Measurements from ENCODE around the gene IL18R1. TPM values are rescaled to one million over a fixed set of nuclear protein-coding genes. Genes with fewer than 3 reads are reported as not detected.
"Not testable (repeated sequence)": the region's sequence is repeated elsewhere in the genome, so short reads cannot be mapped to it uniquely, and the experiment has no call there.

IL18R1 gene
- polyA plus RNA-seq (2013, experiment 1 of 2; ENCODE audit: insufficient read length) = 1.5 TPM
- polyA plus RNA-seq (2013, experiment 2 of 2; ENCODE audit: insufficient read length) = 1.4 TPM

- DNase-seq = peak; percentile 76
These were observed at the start of gene IL18R1 for GRCh38 chr2:102355526-102356380. TSS of gene IL18R1 (plus strand) at chr2:102355796. CDS start at chr2:102362661, 6,865 bp downstream.

- no peak for DNase-seq
These were observed 49.5 kb upstream of the IL18R1 start for GRCh38 chr2:102306125-102306524.

- no peak for DNase-seq
These were observed 44.5 kb upstream of the IL18R1 start, which contains the start of gene IL1RL1 for GRCh38 chr2:102310964-102311640. TSS of gene IL1RL1 (plus strand) at chr2:102311563. CDS start at chr2:102338265, 26,702 bp downstream.

- DNase-seq = peak; percentile 85
These were observed 42.6 kb upstream of the IL18R1 start for GRCh38 chr2:102313025-102313424.

GRCh38 chr2:102313471-102313870, 42.1 kb upstream of the IL18R1 start:
- no peak for DNase-seq

- peak; percentile 87 for DNase-seq
These were observed 41.6 kb upstream of the IL18R1 start for GRCh38 chr2:102313950-102314349.

GRCh38 chr2:102315921-102316320, 39.7 kb upstream of the IL18R1 start:
- no peak for DNase-seq

- no peak for DNase-seq
These were observed 37.9 kb upstream of the IL18R1 start for GRCh38 chr2:102317715-102318114.

GRCh38 chr2:102318437-102318836, 37.2 kb upstream of the IL18R1 start:
- DNase-seq = no peak

GRCh38 chr2:102321941-102322719, 33.5 kb upstream of the IL18R1 start:
- DNase-seq = peak; percentile 61

- DNase-seq = not testable (repeated sequence)
These were observed 30.7 kb upstream of the IL18R1 start for GRCh38 chr2:102324914-102325313.

GRCh38 chr2:102331311-102331980, 24.1 kb upstream of the IL18R1 start:
- no peak for DNase-seq

GRCh38 chr2:102334486-102334885, 21.1 kb upstream of the IL18R1 start:
- peak; percentile 42 for DNase-seq

- no peak for DNase-seq
These were observed 19.7 kb upstream of the IL18R1 start for GRCh38 chr2:102335871-102336366.

GRCh38 chr2:102336502-102336945, 19.1 kb upstream of the IL18R1 start:
- no peak for DNase-seq

- DNase-seq = peak; percentile 65
These were observed 18.6 kb upstream of the IL18R1 start for GRCh38 chr2:102337012-102337411.

GRCh38 chr2:102337481-102338386, 17.9 kb upstream of the IL18R1 start:
- no peak for DNase-seq

GRCh38 chr2:102340778-102341177, 14.8 kb upstream of the IL18R1 start:
- DNase-seq = no peak

- DNase-seq = no peak
These were observed 12.7 kb upstream of the IL18R1 start for GRCh38 chr2:102342888-102343287.

GRCh38 chr2:102344397-102344796, 11.2 kb upstream of the IL18R1 start:
- no peak for DNase-seq
